ENCODE measurements around the gene HNRNPCL2. TPM values are rescaled to one million over a fixed set of nuclear protein-coding genes. Genes with fewer than 3 reads are reported as not detected.
"Not testable (repeated sequence)": the region's sequence is repeated elsewhere in the genome, so short reads cannot be mapped to it uniquely, and the experiment has no call there.

The HNRNPCL2 gene
- total RNA-seq, 1 experiment from 2014 or later = not detected

DNA sequence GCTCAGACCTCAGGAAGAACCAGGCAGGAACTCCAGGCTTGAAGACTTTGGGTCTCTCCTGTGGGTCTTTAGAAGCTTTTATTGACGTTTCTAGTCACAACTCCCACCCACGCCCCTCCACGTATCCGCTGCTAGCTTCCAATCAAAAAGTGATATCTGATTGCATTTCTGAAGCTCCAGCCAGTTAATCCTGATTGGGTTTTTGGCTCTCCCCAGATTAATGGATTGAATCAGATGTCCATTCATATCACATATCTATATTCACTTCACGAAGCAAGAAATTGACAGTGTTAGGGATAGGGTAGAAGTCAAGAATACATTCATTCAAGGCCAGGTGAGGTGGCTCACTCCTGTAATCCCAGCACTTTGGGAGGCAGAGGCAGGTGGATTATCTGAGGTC is 39.3 kb upstream of the HNRNPCL2 start, which contains the start of gene PRAMEF26:
PRAMEF26 (minus strand) TSS at position 101 of the 400 bp plus-strand sequence. CDS start 2,914 bp downstream, outside the sequence.
- H2BK12ac ChIP-seq (ENCODE audit: insufficient read length, low read depth, low read length); H3K9ac ChIP-seq (ENCODE audit: extremely low read depth, insufficient read length, low read length); H4K20me1 ChIP-seq (ENCODE audit: control insufficient read depth, insufficient read depth, insufficient read length); H3K4me1 Mint-ChIP-seq; H3K27ac ChIP-seq (ENCODE audit: insufficient read length, low read depth, low read length); H3K79me2 ChIP-seq (ENCODE audit: insufficient read depth, low read length); H2BK15ac ChIP-seq (ENCODE audit: low read depth, low read length); H3T11ph ChIP-seq (ENCODE audit: low read length); H3K4me1 ChIP-seq (ENCODE audit: insufficient read depth, low read length); H3K27me3 ChIP-seq (ENCODE audit: insufficient read depth, low read length); H3K79me1 ChIP-seq (ENCODE audit: insufficient read depth, low read depth, low read length, poor library complexity, severe bottlenecking); H3K14ac ChIP-seq (ENCODE audit: insufficient read depth, low read length); H3K27me3 Mint-ChIP-seq (ENCODE audit: low read depth); H3K4me2 ChIP-seq (ENCODE audit: insufficient read depth, insufficient read length, low read length); H3K9me3 ChIP-seq (ENCODE audit: control insufficient read depth, low read depth, low read length); H4K91ac ChIP-seq (ENCODE audit: insufficient read length, low read depth, low read length); H2BK5ac ChIP-seq (ENCODE audit: insufficient read length, low read length); H3K9me3 Mint-ChIP-seq; H3K4me3 Mint-ChIP-seq; H3K56ac ChIP-seq (ENCODE audit: insufficient read length, low read depth, low read length); H2AK5ac ChIP-seq (ENCODE audit: insufficient read length, low read length); H3K23me2 ChIP-seq (ENCODE audit: insufficient read length, low read depth, low read length, poor library complexity, severe bottlenecking); H4K8ac ChIP-seq (replicated peaks; ENCODE audit: insufficient read length, low read depth, low read length); H2BK20ac ChIP-seq (ENCODE audit: low read depth, low read length, poor library complexity, severe bottlenecking); H3K18ac ChIP-seq (ENCODE audit: insufficient read length, low read depth, low read length); H3K4ac ChIP-seq (ENCODE audit: low read depth, low read length); H2BK120ac ChIP-seq (ENCODE audit: low read depth, low read length, poor library complexity, severe bottlenecking); H3K23ac ChIP-seq (ENCODE audit: insufficient read length, low read depth, low read length); H3K36me3 Mint-ChIP-seq (ENCODE audit: insufficient read depth in 1 of 3, low read depth in 3 of 3); H4K5ac ChIP-seq (ENCODE audit: insufficient read length, low read depth, low read length); DNase-seq; H2AFZ ChIP-seq (ENCODE audit: low read length); H3K27ac Mint-ChIP-seq: not testable (repeated sequence)
- no CpG with 5 or more reads among the region's 5 CpGs for WGBS (ENCODE audit: extremely low coverage, insufficient read length, low lambda C conversion rate)

DNA sequence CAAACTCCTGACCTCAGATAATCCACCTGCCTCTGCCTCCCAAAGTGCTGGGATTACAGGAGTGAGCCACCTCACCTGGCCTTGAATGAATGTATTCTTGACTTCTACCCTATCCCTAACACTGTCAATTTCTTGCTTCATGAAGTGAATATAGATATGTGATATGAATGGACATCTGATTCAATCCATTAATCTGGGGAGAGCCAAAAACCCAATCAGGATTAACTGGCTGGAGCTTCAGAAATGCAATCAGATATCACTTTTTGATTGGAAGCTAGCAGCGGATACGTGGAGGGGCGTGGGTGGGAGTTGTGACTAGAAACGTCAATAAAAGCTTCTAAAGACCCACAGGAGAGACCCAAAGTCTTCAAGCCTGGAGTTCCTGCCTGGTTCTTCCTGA is 46.2 kb downstream of the HNRNPCL2 start, which contains the start of gene PRAMEF25:
PRAMEF25 (plus strand) TSS at position 301 of the 400 bp plus-strand sequence. CDS start 2,920 bp downstream, outside the sequence.
- H3K4me2 ChIP-seq (ENCODE audit: insufficient read depth, insufficient read length, low read length); H3K27me3 ChIP-seq (ENCODE audit: insufficient read depth, low read length); H2AFZ ChIP-seq (ENCODE audit: low read length); H3K79me2 ChIP-seq (ENCODE audit: insufficient read depth, low read length); H3K4me3 Mint-ChIP-seq; H3K4me1 ChIP-seq (ENCODE audit: insufficient read depth, low read length); H3K4ac ChIP-seq (ENCODE audit: low read depth, low read length); H3K27ac ChIP-seq (ENCODE audit: insufficient read length, low read depth, low read length); H4K91ac ChIP-seq (ENCODE audit: insufficient read length, low read depth, low read length); H2BK5ac ChIP-seq (ENCODE audit: insufficient read length, low read length); H3K23me2 ChIP-seq (ENCODE audit: insufficient read length, low read depth, low read length, poor library complexity, severe bottlenecking); H3K9me3 ChIP-seq (ENCODE audit: control insufficient read depth, low read depth, low read length); H2BK120ac ChIP-seq (ENCODE audit: low read depth, low read length, poor library complexity, severe bottlenecking); H2BK12ac ChIP-seq (ENCODE audit: insufficient read length, low read depth, low read length); H3K36me3 Mint-ChIP-seq (ENCODE audit: insufficient read depth in 1 of 3, low read depth in 3 of 3); H3K9me3 Mint-ChIP-seq; H4K8ac ChIP-seq (replicated peaks; ENCODE audit: insufficient read length, low read depth, low read length); H2BK15ac ChIP-seq (ENCODE audit: low read depth, low read length); H3K27ac Mint-ChIP-seq; H3K79me1 ChIP-seq (ENCODE audit: insufficient read depth, low read depth, low read length, poor library complexity, severe bottlenecking); H3K18ac ChIP-seq (ENCODE audit: insufficient read length, low read depth, low read length); DNase-seq; H4K5ac ChIP-seq (ENCODE audit: insufficient read length, low read depth, low read length); H3K27me3 Mint-ChIP-seq (ENCODE audit: low read depth); H4K20me1 ChIP-seq (ENCODE audit: control insufficient read depth, insufficient read depth, insufficient read length); H3K9ac ChIP-seq (ENCODE audit: extremely low read depth, insufficient read length, low read length); H3T11ph ChIP-seq (ENCODE audit: low read length); H3K56ac ChIP-seq (ENCODE audit: insufficient read length, low read depth, low read length); H2BK20ac ChIP-seq (ENCODE audit: low read depth, low read length, poor library complexity, severe bottlenecking); H3K23ac ChIP-seq (ENCODE audit: insufficient read length, low read depth, low read length); H2AK5ac ChIP-seq (ENCODE audit: insufficient read length, low read length); H3K14ac ChIP-seq (ENCODE audit: insufficient read depth, low read length); H3K4me1 Mint-ChIP-seq: not testable (repeated sequence)
- no CpG with 5 or more reads among the region's 4 CpGs for WGBS (ENCODE audit: extremely low coverage, insufficient read length, low lambda C conversion rate)
